Gastrocnemius medialis (tissue), 4 donors: ENCODE measurements around the gene SMPD4.
"Not testable (repeated sequence)": the region's sequence is repeated elsewhere in the genome, so short reads cannot be mapped to it uniquely, and the experiment has no call there.

Experiments used
- POLR2A ChIP-seq, 2 donors: fragments of 450-650 bp; IDR thresholded peaks; one replicate each; pipeline ENCODE4 v1.6.1; 2017; ENCODE audit warnings: antibody characterized with exemption in 2 of 2, mild to moderate bottlenecking in 2 of 2, moderate library complexity in 2 of 2
- TF ChIP-seq, protein P1 (sequence below), 5 experiments: fragments of 450-650 bp in 3 of 5; fragments of 200-600 bp in 2 of 5; sonication (generic) in 2 of 5; IDR thresholded peaks in 4 of 5; conservative IDR thresholded peaks in 1 of 5; 1 replicate in 4 of 5; 2 replicates in 1 of 5; pipeline ENCODE4 v1.5.1; 2016 to 2019; ENCODE audit warnings: antibody characterized with exemption in 5 of 5, mild to moderate bottlenecking in 3 of 5, moderate library complexity in 3 of 5

GRCh38 chr2:130140516-130140915 is 40.9 kb downstream of the SMPD4 start:
- TF ChIP-seq, protein P1, sequence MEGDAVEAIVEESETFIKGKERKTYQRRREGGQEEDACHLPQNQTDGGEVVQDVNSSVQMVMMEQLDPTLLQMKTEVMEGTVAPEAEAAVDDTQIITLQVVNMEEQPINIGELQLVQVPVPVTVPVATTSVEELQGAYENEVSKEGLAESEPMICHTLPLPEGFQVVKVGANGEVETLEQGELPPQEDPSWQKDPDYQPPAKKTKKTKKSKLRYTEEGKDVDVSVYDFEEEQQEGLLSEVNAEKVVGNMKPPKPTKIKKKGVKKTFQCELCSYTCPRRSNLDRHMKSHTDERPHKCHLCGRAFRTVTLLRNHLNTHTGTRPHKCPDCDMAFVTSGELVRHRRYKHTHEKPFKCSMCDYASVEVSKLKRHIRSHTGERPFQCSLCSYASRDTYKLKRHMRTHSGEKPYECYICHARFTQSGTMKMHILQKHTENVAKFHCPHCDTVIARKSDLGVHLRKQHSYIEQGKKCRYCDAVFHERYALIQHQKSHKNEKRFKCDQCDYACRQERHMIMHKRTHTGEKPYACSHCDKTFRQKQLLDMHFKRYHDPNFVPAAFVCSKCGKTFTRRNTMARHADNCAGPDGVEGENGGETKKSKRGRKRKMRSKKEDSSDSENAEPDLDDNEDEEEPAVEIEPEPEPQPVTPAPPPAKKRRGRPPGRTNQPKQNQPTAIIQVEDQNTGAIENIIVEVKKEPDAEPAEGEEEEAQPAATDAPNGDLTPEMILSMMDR (IDR thresholded peaks at IDR 0.05 in 4 of 5, conservative IDR thresholded peaks at IDR 0.05 in 1 of 5), result not testable (repeated sequence)
- TF ChIP-seq POLR2A (IDR thresholded peaks at IDR 0.05), result not testable (repeated sequence)
